Aorta (tissue), 5 donors: ENCODE measurements around the gene CGB1. TPM values are rescaled to one million over a fixed set of nuclear protein-coding genes. Genes with fewer than 3 reads are reported as not detected.

ENCODE experiments used
- ATAC-seq: fragments of 200-7000 bp; cut with Tn5 transposase; one replicate; pipeline ENCODE4 v1.9.1; 2022; ENCODE audit warnings: moderate library complexity; ENCODE audit not compliant: low FRiP score
- DNase-seq, 2 donors: peaks; one replicate each; pipeline ENCODE4 v3.0.0-alpha.2; 2020
- H3K27ac ChIP-seq, 2 donors: one replicate each; pipeline ENCODE4 v1.5.1; 2013; ENCODE audit warnings: low read length in 2 of 2, mild to moderate bottlenecking in 2 of 2, moderate library complexity in 2 of 2, control low read depth in 1 of 2, inconsistent platforms in 1 of 2, low read depth in 1 of 2
- H3K27me3 ChIP-seq, 2 donors: one replicate each; pipeline ENCODE4 v1.6.1; 2013; ENCODE audit warnings: control low read depth in 1 of 2, low read length in 1 of 2, mild to moderate bottlenecking in 1 of 2, moderate library complexity in 1 of 2; ENCODE audit not compliant: insufficient read depth in 2 of 2, control insufficient read depth in 1 of 2
- H3K36me3 ChIP-seq, 2 donors: one replicate each; pipeline ENCODE4 v1.6.1; 2013; ENCODE audit warnings: control low read depth in 1 of 2, low read length in 1 of 2, mild to moderate bottlenecking in 1 of 2; ENCODE audit not compliant: insufficient read depth in 2 of 2, control insufficient read depth in 1 of 2
- H3K4me1 ChIP-seq, 2 donors: one replicate each; pipeline ENCODE4 v1.6.1; 2013; ENCODE audit warnings: low read length in 2 of 2, control low read depth in 1 of 2, mild to moderate bottlenecking in 1 of 2, moderate library complexity in 1 of 2; ENCODE audit not compliant: insufficient read depth in 2 of 2, control insufficient read depth in 1 of 2
- H3K4me3 ChIP-seq, 2 donors: one replicate each; pipeline ENCODE4 v1.5.1; 2013; ENCODE audit warnings: low read length in 2 of 2, control low read depth in 1 of 2, mild to moderate bottlenecking in 1 of 2
- H3K9me3 ChIP-seq: one replicate; pipeline ENCODE4 v1.6.1; 2013; ENCODE audit warnings: mild to moderate bottlenecking, low read length; ENCODE audit not compliant: control insufficient read depth
- WGBS, 2 donors: extraction: QIAGEN DNeasy Blood & Tissue Kit; methylation state at CpG; one replicate each; pipeline ENCODE4 v1.1.7; 2013; 5-methylcytosine and 5-hydroxymethylcytosine counted together
- intact Hi-C, 2 donors: fragments of 100-400 bp; cut with DNase I; formaldehyde crosslinking; loops; one replicate each; pipeline versions ENCODE4 v1.14.2 to v1.15.0; 2022
- polyA plus RNA-seq, 2 donors: library from polyadenylated mRNA; stranded (reverse); fragments of 200-250 nt; gene quantifications; one replicate each; pipeline ENCODE4 v1.2.3, GENCODE V29; 2013
- total RNA-seq, 2 donors: library from RNA; stranded (reverse); fragmentation: NEBNext Ultra II Directional; extraction: Animal tissue kit (Norgen Biotek cat#: 25700); gene quantifications; one replicate each; pipeline ENCODE4 v1.2.1, GENCODE V29; 2021
- donor health status: healthy with polysubstance abuse.
- donor health status: Bipolar disorder and iron deficiency.
- donor health status: DM: no; HTN: no; CAD: no.
- donor health status: DM: no; HTN: no; CAD: no.
- donor health status: DM: yes; HTN: yes; CAD: no.

Gene CGB1
- total and polyA plus RNA-seq, 4 donors = not detected

- ATAC-seq (peak; percentile 19), DNase-seq (no peak)
- Histone ChIP-seq H3K9me3 (no peaks in the 10 kb centered on the region), H3K36me3 (no peaks in the 10 kb centered on the region), H3K4me3 (no peak overlapping the region), H3K4me1 (no peaks in the 10 kb centered on the region), H3K27me3 (no peaks in the 10 kb centered on the region), H3K27ac (no peak overlapping the region)
- 61 to 65% methylated on average over 23 of the region's 23 CpGs for WGBS, 2 donors
- intact Hi-C loops = no loop called here
Measured at GRCh38 chr19:49073514-49074378, 37.1 kb upstream of the CGB1 start.

- H3K36me3 ChIP-seq = no peaks in the 10 kb centered on the region
- 3% methylated on average over 84 to 93 of the region's 93 CpGs for WGBS, 2 donors
- intact Hi-C loops = no loop called here
- no peaks in the 10 kb centered on the region for H3K9me3 ChIP-seq
- DNase-seq (no peak), ATAC-seq (no peak)
- no peaks in the 10 kb centered on the region for H3K4me1 ChIP-seq
- H3K4me3 ChIP-seq = no peak overlapping the region
- H3K27me3 ChIP-seq = no peaks in the 10 kb centered on the region
- no peak overlapping the region for H3K27ac ChIP-seq
Measured at GRCh38 chr19:49071860-49072547, 35.3 kb upstream of the CGB1 start.

- DNase-seq (no peak), ATAC-seq (no peak)
- H3K9me3 ChIP-seq = no peaks in the 10 kb centered on the region
- H3K27ac ChIP-seq = no peak overlapping the region
- H3K4me3 ChIP-seq = no peak overlapping the region
- WGBS, 2 donors = 96 to 97% methylated on average over 21 of the region's 21 CpGs
- H3K36me3 ChIP-seq = no peaks in the 10 kb centered on the region
- intact Hi-C loops = no loop called here
- H3K27me3 ChIP-seq = no peaks in the 10 kb centered on the region
- no peaks in the 10 kb centered on the region for H3K4me1 ChIP-seq
Measured at GRCh38 chr19:49070416-49070815, 33.7 kb upstream of the CGB1 start.

DNA sequence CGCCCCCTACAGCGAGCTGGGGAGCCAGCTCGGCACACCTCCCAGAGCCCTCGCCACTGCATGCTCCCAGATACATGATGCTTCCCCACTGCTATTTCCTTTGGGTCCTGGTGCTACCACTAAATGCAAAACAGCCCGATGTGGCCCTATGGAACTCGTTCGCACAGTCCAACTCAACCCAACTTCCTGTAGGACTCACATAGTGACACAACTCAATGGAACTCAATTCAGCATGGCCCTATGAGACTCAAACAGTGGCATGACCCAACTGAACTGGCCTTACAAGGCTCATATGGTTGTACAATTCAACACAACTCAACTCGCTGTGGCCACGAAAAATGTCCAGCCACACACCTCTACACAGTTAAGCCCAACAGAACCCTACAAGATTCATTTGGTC lies 32.3 kb upstream of the CGB1 start:
- no peak overlapping the region for H3K4me3 ChIP-seq
- no peaks in the 10 kb centered on the region for H3K36me3 ChIP-seq
- no peaks in the 10 kb centered on the region for H3K27me3 ChIP-seq
- DNase-seq (no peak), ATAC-seq (no peak)
- WGBS, 2 donors = 94% methylated on average over 9 of the region's 9 CpGs
- H3K4me1 ChIP-seq = no peaks in the 10 kb centered on the region
- no peaks in the 10 kb centered on the region for H3K9me3 ChIP-seq
- intact Hi-C loops = no loop called here
- H3K27ac ChIP-seq = no peak overlapping the region

GRCh38 chr19:49067554-49067953 lies 30.9 kb upstream of the CGB1 start:
- Histone ChIP-seq H3K4me3 (no peak overlapping the region), H3K9me3 (no peaks in the 10 kb centered on the region), H3K36me3 (no peaks in the 10 kb centered on the region), H3K4me1 (no peaks in the 10 kb centered on the region), H3K27me3 (no peaks in the 10 kb centered on the region), H3K27ac (no peak overlapping the region)
- 47 to 52% methylated on average over 3 of the region's 3 CpGs for WGBS, 2 donors
- DNase-seq = no peak
- intact Hi-C loops = no loop called here
- no peak for ATAC-seq

GRCh38 chr19:49065905-49066512 lies 29.3 kb upstream of the CGB1 start:
- no peaks in the 10 kb centered on the region for H3K36me3 ChIP-seq
- ATAC-seq (no peak), DNase-seq (no peak)
- no peak overlapping the region for H3K27ac ChIP-seq
- no peaks in the 10 kb centered on the region for H3K27me3 ChIP-seq
- no peaks in the 10 kb centered on the region for H3K9me3 ChIP-seq
- H3K4me1 ChIP-seq = no peaks in the 10 kb centered on the region
- intact Hi-C loops = no loop called here
- 78 to 82% methylated on average over 11 to 13 of the region's 13 CpGs for WGBS, 2 donors
- H3K4me3 ChIP-seq = no peak overlapping the region

- H3K9me3 ChIP-seq = no peaks in the 10 kb centered on the region
- H3K36me3 ChIP-seq = no peaks in the 10 kb centered on the region
- peak within 1 kb of the TSS in 1 of 2 donors; percentile 8 for H3K4me3 ChIP-seq
- H3K4me1 ChIP-seq = no peaks in the 10 kb centered on the region
- WGBS, 2 donors = 8 to 11% methylated on average over 35 to 53 of the region's 53 CpGs
- H3K27me3 ChIP-seq = no peaks in the 10 kb centered on the region
- no peak within 1 kb of the TSS for H3K27ac ChIP-seq
- ATAC-seq = no peak
- DNase-seq = no peak
- intact Hi-C loops = no loop called here
Measured at GRCh38 chr19:49064768-49065611, 28.3 kb upstream of the CGB1 start, which contains the start of gene NTF4. Gene NTF4 (minus strand): TSS chr19:49064818. CDS start chr19:49061997, 2,821 bp downstream.

GRCh38 chr19:49064029-49064629 lies 27.4 kb upstream of the CGB1 start:
- Histone ChIP-seq H3K4me3 (no peak overlapping the region), H3K27ac (no peak overlapping the region), H3K27me3 (no peaks in the 10 kb centered on the region), H3K9me3 (no peaks in the 10 kb centered on the region), H3K36me3 (no peaks in the 10 kb centered on the region), H3K4me1 (no peaks in the 10 kb centered on the region)
- WGBS, 2 donors = 48 to 59% methylated on average over 9 to 10 of the region's 10 CpGs
- ATAC-seq (no peak), DNase-seq (no peak)
- intact Hi-C loops = no loop called here
